Measurements from ENCODE around the gene ZNF891. TPM values are rescaled to one million over a fixed set of nuclear protein-coding genes. Genes with fewer than 3 reads are reported as not detected.

ZNF891 gene
- polyA plus RNA-seq, 2 of the 4 experiments (the other 2 are of a cell fraction): 0.62 to 1.6 TPM

GRCh38 chr12:133130808-133131128, 694 bp upstream of the ZNF891 start:
- ATAC-seq: peak in 1 of 2 experiments; percentile 1; a peak in 2 of 6 replicates
- CTCF ChIA-PET: no interaction called here

DNA sequence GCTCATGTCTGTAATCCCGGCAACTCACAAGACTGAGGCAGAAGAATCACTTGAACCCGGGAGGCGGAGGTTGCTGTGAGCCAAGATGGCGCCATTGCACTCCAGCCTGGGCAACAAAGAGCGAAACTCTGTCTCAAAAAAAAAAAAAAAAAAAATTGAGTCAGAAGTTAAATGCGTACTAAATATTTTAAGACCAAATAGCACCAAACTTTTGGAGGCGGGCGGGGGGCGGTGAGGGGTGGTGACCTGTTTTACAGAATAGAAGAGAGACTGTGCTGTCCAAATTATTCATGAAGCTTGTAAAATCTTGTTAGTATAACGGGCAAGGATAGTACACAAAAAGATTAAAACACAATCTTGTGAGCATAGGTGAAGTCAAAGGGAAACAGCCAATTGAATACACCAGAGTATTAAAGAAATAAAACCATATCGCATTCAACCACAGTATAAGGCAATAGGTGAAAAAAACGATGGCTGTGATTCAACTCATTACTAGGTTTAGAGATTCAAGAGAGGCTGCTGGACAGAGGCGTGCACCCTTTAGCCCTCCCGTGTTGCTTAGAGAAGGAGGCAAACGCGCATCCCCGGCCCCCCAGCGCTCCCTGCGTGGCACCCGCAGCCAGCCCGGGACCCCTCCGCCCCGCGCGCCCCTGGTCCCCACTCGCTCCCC, 571 bp downstream of the ZNF891 start:
- 44% methylated on average over 17 of the region's 26 CpGs for WGBS (ENCODE audit: missing lambda C conversion rate)
- H3K4me3 ChIP-seq: peak overlapping the region; percentile 70
- H3K4me2 ChIP-seq: peak overlapping the region; percentile 67
- TF ChIP-seq EHF (CRISPR knock-in tag; IDR thresholded peaks at IDR 0.05) (no peak), POLR2A (IDR thresholded peaks at IDR 0.05; ENCODE audit: low read length) (no peak), GATA3 (IDR thresholded peaks at IDR 0.05; ENCODE audit: borderline replicate concordance) (no peak)
- TF ChIP-seq, protein P1, sequence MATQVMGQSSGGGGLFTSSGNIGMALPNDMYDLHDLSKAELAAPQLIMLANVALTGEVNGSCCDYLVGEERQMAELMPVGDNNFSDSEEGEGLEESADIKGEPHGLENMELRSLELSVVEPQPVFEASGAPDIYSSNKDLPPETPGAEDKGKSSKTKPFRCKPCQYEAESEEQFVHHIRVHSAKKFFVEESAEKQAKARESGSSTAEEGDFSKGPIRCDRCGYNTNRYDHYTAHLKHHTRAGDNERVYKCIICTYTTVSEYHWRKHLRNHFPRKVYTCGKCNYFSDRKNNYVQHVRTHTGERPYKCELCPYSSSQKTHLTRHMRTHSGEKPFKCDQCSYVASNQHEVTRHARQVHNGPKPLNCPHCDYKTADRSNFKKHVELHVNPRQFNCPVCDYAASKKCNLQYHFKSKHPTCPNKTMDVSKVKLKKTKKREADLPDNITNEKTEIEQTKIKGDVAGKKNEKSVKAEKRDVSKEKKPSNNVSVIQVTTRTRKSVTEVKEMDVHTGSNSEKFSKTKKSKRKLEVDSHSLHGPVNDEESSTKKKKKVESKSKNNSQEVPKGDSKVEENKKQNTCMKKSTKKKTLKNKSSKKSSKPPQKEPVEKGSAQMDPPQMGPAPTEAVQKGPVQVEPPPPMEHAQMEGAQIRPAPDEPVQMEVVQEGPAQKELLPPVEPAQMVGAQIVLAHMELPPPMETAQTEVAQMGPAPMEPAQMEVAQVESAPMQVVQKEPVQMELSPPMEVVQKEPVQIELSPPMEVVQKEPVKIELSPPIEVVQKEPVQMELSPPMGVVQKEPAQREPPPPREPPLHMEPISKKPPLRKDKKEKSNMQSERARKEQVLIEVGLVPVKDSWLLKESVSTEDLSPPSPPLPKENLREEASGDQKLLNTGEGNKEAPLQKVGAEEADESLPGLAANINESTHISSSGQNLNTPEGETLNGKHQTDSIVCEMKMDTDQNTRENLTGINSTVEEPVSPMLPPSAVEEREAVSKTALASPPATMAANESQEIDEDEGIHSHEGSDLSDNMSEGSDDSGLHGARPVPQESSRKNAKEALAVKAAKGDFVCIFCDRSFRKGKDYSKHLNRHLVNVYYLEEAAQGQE (IDR thresholded peaks at IDR 0.05): peak; percentile 43; the same call in 1 of the 2 replicates
- ChIA-PET CTCF (no interaction called here), POLR2A (interaction anchor here (0.5 to 1.7 kb wide), 5 partner anchors 49 to 242 kb away, joined by 3 to 12 read pairs (median 4); partner anchors contain the start of genes CHFR, ZNF268 and ZNF84)
- no peak for DNase-seq (ENCODE audit: low read depth in 1 of 2, low spot score in 1 of 2)
- no peak for FAIRE-seq
- peaks cover 89% of the 10 kb centered on the region for H3K9me3 ChIP-seq
- H3K27ac ChIP-seq: peak overlapping the region; percentile 74 to 88
- no peaks in the 10 kb centered on the region for H3K4me1 ChIP-seq
- peak; percentile 57 to 70 for ATAC-seq

More at GRCh38 chr12:133130808-133131128, 694 bp upstream of the ZNF891 start:
- 25% methylated on average over 17 of the region's 17 CpGs for WGBS (ENCODE audit: missing lambda C conversion rate)
- peak overlapping the region; percentile 67 for H3K4me2 ChIP-seq
- POLR2A ChIA-PET: interaction anchor here (1.4 to 1.7 kb wide), 3 partner anchors 50 to 93 kb away, joined by 4 to 12 read pairs (median 4); partner anchors contain the start of gene ZNF84
- peak overlapping the region; percentile 74 to 88 for H3K27ac ChIP-seq
- H3K9me3 ChIP-seq: peaks cover 87% of the 10 kb centered on the region
- no peak for FAIRE-seq
- DNase-seq (ENCODE audit: low read depth in 1 of 2, low spot score in 1 of 2): no peak
- TF ChIP-seq MYC (IDR thresholded peaks at IDR 0.05; ENCODE audit: borderline replicate concordance, low read length): no peak
- TF ChIP-seq JUNB (IDR thresholded peaks at IDR 0.05): no peak
- TF ChIP-seq BHLHE40 (IDR thresholded peaks at IDR 0.05; ENCODE audit: low read depth, low read length): no peak
- TF ChIP-seq NR3C1 (IDR thresholded peaks at IDR 0.05): no peak
- no peak for TF ChIP-seq SREBF2 (IDR thresholded peaks at IDR 0.05)
- no peak for TF ChIP-seq ESRRA (IDR thresholded peaks at IDR 0.05; ENCODE audit: borderline replicate concordance, low read length)
- TF ChIP-seq KDM5A (IDR thresholded peaks at IDR 0.05): no peak
- no peak for TF ChIP-seq HDAC2 (IDR thresholded peaks at IDR 0.05)
- no peak for TF ChIP-seq ZC3H11A (IDR thresholded peaks at IDR 0.05)
- no peak for TF ChIP-seq FOSB (CRISPR knock-in tag; IDR thresholded peaks at IDR 0.05)
- no peak for TF ChIP-seq ZNF302 (CRISPR knock-in tag; IDR thresholded peaks at IDR 0.05)
- no peaks in the 10 kb centered on the region for H3K4me1 ChIP-seq
- H3K4me3 ChIP-seq: peak overlapping the region; percentile 70

- FAIRE-seq: no peak
Observed at GRCh38 chr12:133124674-133125073, 5.4 kb downstream of the ZNF891 start.

More at GRCh38 chr12:133124674-133125073, 5.4 kb downstream of the ZNF891 start:
- no peak overlapping the region for H3K27ac ChIP-seq
- H3K4me2 ChIP-seq: no peak overlapping the region
- peaks cover 99% of the 10 kb centered on the region for H3K9me3 ChIP-seq
- CTCF ChIA-PET: interaction anchor here (1.3 kb wide), 1 partner anchor 13 kb away, joined by 3 read pairs; no protein-coding TSS in a partner anchor
- ATAC-seq (no peak), DNase-seq (ENCODE audit: low read depth in 1 of 2, low spot score in 1 of 2) (no peak)
- POLR2A ChIA-PET: no interaction called here
- TF ChIP-seq ELK1 (IDR thresholded peaks at IDR 0.05; ENCODE audit: low read depth, low read length): no peak
- no peak for TF ChIP-seq SMC3 (IDR thresholded peaks at IDR 0.05)
- no peak for TF ChIP-seq TP53 (CRISPR knock-in tag; IDR thresholded peaks at IDR 0.05)
- no peak for TF ChIP-seq HOXB5 (CRISPR knock-in tag; IDR thresholded peaks at IDR 0.05)
- TF ChIP-seq, protein P1 (IDR thresholded peaks at IDR 0.05): no peak
- TF ChIP-seq BCL3 (IDR thresholded peaks at IDR 0.05): no peak
- no peak for TF ChIP-seq EHMT2 (IDR thresholded peaks at IDR 0.05; ENCODE audit: low read depth)
- TF ChIP-seq PBX3 (IDR thresholded peaks at IDR 0.05): no peak
- no peak for TF ChIP-seq HEYL (CRISPR knock-in tag; IDR thresholded peaks at IDR 0.05)
- TF ChIP-seq RFX5 (IDR thresholded peaks at IDR 0.05): no peak
- H3K4me1 ChIP-seq: no peaks in the 10 kb centered on the region
- 93% methylated on average over 2 of the region's 2 CpGs for WGBS (ENCODE audit: missing lambda C conversion rate)
- H3K4me3 ChIP-seq: no peak overlapping the region

All from A549 (cell line).